ENCODE measurements around the gene TBC1D14.

TBC1D14 gene

DNA sequence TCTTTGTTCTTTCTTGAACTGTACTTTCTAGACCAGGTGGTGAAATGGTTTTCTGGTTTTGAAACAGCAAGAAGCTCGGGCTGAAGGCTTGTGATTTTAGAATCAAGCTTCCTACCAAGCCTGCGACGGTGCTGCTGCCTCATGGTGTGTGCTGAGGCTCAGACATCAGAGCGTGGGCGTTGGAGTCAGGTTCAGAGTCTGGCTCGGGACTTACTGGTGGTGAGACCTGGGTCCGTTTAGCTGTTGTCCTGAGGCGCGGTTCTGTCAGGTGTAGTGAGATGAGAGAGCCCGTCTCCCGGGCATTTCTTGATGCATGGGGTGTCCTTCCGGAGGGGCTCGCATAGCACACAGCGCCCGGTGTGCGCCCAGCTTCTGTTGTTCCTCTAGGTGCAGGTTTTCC, 113.9 kb downstream of the TBC1D14 start:
- DNase-seq (ENCODE audit: low spot score) = no peak

DNA sequence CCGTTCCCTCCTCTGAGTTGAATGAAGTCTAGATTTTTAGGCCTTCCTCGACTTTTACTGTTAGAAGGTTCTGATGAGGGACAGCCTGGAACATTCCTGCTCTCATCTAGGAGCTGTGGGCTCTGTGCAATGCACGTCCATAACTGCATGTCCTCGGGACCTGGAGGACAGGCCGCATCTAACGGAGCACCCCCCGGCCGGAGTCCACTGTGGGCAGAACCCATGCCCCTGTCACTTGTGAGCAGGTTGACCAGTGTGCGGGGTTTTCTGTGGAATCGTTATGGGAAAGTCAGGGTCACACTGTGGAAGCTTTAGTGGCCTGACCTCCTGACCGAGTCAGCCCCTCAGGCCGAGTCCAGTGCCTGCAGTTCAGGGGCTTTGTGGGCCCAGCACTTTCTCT, 114.3 kb downstream of the TBC1D14 start:
- DNase-seq (ENCODE audit: low spot score) = no peak

DNA sequence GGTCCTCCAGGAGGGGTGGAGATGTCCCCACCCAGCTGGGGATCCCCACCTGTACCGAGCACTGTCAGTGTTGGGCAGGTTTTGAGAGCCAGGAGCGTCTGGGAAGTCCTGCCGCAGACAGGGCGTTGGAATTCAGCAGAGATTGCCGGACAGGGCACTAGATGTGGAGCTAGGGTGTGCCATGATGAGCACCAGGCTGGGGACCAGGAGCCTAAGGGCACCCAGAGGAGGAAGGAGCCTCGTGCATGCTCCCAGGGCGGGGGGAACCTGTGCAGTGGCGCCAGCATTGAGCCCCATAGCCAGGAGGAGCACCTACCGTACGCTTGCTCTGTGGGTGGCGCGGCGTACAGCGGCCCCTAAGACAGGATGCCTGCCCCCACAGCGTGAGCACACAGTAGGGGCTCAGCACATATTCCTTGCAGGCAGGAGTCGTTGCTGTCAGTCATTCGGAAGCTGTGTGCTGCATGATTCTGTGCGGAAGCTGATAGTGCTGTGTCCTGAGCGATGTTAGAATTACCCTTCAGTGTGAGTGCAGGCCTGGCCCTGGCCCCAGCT, 114.8 kb downstream of the TBC1D14 start:
- no peak for DNase-seq (ENCODE audit: low spot score)

DNA sequence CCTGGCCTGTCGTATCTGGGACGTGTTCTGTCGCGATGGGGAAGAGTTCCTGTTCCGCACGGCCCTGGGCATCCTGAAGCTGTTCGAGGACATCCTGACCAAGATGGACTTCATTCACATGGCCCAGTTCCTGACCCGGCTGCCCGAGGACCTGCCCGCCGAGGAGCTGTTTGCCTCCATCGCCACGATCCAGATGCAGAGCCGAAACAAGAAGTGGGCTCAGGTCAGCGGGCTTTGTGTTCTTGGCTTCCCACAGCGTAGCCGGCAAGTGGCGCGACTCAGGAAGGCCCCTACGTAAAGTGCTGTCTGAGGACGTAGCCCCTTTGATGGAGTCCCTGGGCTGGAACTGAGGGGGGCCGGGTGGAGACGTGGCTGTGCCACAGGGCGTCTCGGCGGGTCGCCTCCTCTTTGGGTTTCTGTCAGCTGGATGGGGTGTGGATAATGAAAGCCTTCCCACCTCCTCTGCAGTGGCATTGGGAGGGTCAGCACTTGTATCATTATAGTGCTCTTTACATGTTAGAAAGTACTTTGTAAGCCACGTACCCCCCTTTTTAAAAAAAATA, 115.5 kb downstream of the TBC1D14 start:
- no peak for DNase-seq (ENCODE audit: low spot score)

DNA sequence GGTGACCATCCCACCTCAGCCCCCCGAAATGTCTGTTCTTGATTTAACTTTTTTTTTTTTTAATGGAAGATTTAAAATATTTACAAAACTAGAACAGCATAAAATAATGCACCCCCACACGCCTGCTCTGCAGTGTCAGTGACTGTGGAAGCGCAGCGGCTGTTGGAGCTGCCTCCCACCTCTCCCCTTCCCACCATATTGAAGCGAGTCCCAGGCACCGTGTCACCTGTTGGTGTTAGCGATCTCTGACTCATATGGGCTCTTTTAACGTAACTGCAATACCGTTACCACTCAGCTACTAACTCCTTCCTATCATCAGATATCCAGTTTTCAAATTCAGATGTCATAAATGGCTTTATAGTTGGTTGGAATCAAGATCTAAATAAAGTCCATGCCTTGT, 116.5 kb downstream of the TBC1D14 start:
- no peak for DNase-seq (ENCODE audit: low spot score)

DNA sequence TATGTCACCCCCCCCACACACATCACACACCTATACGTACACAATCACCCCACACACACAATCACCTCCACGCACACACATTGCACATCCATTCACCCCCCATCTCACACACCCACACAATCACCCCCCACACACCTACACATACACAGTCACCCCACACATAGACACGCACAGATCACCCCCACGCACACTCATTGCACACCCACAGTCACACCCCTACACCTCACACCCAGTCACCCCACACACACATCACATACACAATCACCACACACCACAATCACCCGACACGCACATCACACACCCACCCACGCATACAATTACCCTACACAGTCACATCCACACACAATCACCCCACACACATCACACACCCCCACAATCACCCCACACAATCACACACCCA, 117.7 kb downstream of the TBC1D14 start:
- no peak for DNase-seq (ENCODE audit: low spot score)

DNA sequence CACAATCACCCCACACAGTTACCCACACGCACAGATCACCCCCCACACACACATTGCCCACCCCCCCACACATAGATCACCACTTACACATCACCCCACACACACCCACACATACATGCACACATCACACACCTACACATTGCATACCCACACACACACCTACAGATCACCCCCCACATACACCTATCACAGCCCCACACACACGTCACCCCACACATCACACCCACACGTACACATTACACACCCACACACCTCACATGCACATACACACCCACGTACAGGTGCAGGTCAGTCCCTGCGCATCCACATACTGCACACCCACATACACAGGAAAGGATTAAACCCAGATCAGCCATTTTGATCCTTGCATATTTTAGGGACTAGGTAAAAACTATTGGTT, 118.3 kb downstream of the TBC1D14 start:
- DNase-seq (ENCODE audit: low spot score) = no peak

DNA sequence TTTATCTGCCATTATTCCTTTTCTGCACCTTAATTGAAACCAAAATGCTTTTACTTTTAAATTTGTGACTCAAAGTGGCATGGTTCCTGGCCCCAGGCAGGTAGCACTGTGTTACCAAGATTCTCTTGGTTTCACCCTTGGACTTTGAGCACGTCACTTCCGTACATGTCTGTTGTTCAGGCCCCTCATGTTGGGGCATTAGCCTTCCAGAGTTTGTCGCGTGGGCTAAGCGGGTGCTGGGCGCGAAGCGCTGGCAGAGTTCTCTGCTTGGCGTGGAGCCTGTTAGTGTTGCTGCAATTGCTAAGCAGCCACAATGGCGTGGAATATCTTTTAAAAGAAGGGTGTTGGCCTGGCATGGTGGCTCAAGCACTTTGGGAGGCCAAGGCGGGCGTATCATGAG, 119.6 kb downstream of the TBC1D14 start:
- DNase-seq (ENCODE audit: low spot score) = no peak

DNA sequence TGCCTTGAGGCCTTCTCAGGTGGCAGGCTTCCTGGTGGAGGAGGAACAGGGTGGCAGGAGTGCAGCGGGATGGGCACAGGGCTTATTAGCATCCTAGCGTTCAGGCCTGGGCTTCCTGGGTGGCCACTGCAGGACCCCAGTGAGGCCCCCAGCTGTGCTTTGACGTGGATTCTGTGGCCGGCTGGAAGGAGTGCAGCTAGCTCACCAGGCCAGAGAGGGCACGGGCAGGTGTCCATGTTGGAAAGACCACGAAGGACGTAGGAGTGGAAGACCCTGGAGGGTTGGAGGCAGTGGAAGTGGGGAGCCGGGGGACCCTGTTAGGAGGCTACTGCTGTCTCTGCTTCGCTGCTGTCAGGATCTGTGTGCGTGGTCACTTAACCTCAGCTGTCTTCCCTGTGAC, 120.3 kb downstream of the TBC1D14 start:
- no peak for DNase-seq (ENCODE audit: low spot score)

DNA sequence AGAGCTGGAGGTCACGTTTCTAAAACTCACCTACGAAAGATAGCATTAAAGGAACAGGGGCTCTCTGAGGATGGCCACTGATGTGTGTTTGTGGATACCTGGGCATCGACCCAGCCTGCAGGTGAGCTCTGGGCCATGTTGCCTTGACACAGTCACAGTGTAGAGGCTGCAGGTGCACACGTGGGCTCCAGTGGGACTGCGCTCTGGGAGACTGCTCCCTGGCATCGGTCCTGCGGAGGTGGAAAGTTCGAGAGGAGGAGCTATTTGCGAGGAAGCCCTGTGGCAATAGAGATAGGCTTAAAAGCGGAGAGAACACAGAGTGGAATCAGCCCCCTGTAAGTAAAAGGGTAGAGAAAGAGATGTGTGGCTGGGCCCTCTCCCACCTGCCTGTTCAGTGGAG, 121.2 kb downstream of the TBC1D14 start:
- no peak for DNase-seq (ENCODE audit: low spot score)

DNA sequence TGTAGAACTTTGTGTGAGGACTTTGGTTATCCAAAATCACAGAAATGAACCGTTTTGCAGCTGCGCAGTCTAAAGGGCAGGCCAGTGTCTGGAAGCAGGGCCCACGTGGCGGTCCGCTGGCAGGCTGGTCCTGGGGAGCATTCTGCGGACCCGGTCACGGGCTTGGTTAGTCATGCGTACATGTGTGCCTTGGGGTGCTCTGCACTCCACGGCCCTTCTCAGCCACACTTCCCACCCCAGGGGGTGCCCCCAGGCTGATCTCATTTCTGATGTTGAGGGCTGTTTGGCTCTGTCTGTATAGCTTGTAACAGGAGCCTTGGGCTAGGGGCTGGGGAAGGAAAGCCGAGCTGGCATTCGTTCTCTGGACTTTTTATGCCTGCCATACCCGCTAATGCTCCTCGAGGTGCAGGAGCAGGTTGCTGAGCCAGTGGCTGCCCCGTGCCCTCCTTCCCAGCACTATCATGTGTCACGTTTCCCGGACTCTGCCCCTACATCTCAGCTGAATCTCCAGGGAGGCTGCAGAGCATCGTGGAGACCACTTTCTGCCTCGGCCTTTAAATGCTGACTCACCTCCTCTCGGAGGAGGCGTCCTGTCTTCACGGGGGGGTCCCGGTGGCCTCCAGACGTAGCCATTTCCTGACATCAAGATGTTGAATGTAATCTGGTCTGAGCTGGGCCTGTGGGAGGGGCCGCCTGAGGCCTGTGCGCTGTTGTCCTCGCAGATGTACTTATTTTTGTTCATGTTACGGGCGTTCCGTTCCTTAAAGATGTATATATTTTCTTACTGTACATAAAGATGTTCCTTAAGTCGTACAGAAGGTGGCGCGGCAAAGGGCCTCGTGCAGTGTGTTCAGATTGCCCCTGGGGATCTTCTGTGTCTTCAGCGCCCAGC, 122.2 kb downstream of the TBC1D14 start:
- DNase-seq (ENCODE audit: low spot score) = no peak

DNA sequence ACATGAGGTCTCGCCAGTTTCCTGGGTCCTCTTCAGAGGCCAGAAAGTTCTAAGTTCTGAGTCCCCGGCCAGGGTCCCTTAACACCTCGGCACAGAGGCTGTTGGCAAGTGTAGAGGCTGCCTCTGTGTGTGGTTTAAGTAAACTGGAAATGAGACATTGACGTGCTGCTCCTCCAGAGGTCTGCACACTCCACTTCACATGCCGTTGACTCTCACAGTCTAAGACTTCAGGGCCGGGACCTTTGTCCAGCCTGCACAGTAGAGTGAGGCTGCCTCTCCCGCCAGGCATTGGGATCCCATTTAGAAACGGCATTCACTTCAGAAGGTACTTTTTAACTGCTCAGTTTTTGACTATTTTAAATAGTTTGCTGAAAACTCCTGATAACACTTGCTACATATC, 123.0 kb downstream of the TBC1D14 start:
- no peak for DNase-seq (ENCODE audit: low spot score)

DNA sequence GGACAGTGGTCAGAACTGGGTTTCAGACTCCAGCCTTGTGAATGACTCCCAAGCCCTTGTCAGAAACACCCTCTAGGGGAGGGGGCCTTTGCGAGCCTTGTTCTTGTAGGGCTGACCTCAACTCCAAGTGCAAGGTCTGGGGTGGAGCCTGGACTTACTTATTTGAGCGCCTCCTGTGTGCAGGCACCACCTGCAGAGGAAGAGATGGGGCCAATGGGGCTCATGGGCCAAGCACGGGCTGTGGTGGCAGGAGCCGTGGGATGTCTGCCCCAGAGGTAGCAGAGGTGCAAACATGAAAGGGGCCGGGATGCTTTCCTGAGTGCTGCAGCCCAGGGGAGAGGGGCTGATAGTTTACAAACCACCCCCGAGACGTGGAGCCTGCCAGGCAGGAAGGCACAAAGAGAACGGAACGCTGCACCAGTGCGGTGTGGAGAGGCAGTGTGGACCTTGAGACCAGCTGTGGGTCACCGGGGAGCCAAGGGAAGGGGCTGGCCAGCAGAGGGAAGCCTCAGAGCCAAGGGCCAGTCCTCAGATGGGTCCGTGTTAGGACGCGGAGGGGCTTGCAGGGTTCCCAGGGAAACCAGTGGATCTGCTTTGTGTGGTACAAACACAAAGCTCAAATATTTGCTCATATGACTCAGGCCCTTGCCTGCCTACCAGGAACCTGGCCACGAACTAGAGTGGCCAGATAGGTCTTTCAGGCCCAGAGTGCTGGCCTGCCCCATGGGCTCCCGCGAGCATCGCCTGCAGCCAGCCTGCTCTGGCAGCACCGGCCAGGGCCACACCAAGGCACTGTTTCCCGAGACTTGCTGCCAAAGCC, 124.8 kb downstream of the TBC1D14 start:
- DNase-seq (ENCODE audit: low spot score) = no peak

DNA sequence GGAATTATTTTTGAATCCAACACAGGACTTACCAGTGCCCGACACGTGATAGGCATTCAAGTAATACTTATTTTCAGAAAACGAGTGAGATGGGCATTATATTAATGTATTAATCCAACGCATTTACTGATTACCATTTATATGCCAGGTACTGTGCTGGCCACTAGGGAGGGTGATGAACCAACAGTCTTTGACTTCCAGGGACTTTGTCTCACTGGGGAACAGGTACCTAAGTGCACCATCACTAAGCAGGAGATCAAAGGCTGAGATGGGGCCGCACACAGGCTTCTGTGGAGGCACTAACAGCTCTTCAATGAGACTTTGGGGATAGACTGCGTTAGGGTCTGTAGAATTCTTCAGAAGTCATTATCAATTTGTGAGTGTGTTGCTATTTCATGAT, 127.8 kb downstream of the TBC1D14 start:
- DNase-seq (ENCODE audit: low spot score) = no peak

DNA sequence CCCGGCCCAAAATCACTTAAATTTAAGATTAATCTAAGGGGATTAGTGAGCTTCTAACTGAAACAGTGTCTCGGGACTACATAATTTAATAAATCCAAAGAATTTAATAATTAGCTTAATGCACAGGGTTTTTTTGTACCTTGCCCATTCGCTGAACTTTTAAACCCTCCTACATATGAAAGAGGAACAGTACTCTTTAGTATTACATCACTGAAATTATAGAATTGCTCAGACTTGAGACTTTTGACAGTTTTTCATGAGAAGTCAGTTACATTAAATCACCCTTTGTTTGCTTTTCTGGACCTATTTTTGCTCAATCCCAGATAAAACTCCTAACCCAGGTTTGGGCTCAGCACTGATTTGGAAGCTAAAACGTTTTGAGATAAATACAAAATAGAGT, 131.1 kb downstream of the TBC1D14 start:
- DNase-seq (ENCODE audit: low spot score) = no peak

DNA sequence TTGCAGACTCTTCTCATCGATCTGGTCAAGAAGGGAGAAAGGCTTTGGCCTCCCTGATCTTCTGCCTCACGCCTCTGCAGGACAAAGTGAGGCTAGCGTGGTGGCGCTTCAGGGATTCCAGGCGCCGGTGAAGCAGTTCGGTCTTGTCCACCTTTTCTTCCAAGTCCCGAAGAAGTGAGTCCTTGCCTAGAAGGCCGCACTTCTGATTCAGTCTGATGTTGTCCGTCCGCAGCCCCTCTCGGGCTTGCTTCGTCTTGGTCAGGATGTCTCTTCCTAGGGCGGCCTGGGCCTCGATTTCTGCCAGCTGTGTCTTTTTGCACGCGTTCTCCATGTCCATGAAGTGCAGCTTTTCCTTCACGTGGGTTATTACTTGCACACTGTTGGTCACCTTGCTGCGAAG, 131.6 kb downstream of the TBC1D14 start:
- no peak for DNase-seq (ENCODE audit: low spot score)

DNA sequence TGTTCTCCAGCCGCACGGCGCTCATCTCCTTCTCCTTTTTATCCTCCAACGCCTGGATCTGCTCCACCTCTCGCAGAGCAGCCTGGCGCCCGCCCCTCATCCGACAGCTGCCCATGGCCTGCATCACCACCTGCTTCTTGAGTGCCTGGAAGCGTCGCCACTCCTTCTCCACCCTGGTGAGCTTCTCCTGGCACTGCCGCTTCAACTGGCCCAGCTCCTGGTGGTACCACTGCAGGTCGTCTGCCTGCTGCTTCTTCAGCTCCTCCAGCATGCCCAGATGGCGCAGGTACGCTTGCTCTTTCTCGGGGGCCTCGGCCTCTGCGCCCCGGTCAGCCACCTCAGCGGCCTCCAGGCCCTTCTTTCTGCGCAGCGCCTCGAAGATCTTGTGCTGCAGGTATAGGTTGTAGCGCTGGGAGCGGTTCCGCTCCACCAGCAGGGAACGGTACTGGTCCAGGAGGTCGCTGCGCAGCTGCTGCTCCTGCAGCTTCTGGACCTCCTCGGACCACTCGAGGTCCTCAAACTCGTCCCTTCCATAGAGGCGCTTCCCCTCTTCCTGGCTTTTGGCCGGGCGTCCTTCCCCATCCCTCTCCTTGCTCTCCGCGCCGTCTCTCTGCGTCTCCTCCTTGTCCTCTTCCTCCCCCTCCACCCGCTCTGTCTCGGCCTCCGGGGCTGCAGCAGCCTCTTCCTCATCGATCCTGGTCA, 132.3 kb downstream of the TBC1D14 start:
- DNase-seq (ENCODE audit: low spot score) = no peak

DNA sequence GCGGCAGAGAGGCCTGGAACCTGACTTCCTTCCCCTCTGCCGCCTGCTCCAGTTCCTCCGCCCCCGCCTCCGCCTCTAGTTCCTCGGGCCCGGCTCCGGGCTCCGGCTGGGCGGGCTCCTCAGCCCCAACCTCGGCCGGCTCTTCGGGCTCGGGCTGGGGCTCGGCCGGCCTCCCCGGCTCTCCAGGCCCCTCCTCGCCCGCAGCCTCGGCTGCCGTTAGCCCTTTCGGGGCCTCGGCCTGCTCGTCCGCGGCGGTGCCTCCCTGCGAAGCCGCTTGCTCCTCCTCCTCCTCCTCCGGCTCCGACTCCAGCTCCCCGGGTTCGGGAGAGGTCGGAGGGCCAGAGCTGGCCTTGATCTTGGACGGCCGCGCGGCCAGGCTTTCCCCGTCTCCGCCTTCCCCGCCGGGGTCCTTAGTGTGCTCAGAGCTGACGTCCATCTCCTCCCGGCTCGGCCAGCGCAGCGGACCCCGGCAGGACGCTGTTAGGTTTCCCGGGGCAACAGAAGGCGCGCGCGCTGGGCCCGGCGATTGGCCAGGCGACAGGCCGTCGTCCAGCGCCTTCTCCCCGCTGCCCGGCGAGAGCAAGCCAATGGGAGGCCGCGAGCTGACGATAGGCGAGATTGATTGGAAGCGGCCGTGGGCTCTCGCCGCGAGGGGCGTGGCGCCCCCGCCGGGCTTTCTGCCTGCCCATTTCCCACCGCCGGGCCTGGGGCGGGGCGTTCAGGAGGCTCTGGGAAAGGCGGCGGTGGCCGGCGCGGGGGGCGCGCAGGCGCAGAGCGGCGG, 133.1 kb downstream of the TBC1D14 start:
- no peak for DNase-seq (ENCODE audit: low spot score)

DNA sequence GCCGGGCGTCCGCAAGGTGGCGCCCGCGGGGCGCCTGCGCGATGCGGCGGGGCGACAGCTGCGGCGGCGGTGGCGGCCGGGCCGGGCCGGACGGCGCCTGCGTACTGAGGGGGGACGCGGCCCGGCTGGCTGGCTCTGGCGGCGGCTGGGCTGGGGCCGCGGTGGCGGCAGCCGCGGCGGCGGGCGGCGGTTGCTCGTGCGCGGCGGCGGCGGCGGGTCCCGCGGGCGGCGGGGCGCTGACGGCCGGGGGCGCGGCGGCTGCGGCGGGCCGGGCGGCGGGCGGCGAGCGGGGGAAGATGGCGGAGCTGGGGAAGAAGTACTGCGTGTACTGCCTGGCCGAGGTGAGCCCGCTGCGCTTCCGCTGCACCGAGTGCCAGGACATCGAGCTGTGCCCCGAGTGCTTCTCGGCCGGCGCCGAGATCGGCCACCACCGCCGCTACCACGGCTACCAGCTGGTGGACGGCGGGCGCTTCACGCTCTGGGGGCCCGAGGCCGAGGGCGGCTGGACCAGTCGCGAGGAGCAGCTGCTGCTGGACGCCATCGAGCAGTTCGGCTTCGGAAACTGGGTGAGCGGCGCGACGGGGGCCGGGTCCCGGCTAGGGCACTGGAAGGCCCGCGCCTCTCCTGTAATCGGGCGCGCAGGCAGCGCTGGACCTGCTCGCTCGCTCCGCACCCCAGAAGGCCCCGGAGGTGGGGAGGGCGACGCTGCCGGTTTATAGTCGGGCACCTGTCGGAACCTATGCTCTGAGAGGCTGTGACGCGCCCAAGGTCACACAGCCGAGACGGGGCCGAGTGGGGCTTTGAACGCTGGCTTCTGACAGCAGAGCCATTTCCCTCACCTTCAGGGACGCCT, 133.9 kb downstream of the TBC1D14 start, which contains the start of gene TADA2B:
TADA2B (plus strand) TSS at position 89 of the 853 bp plus-strand sequence; CDS start at position 297, 208 bp downstream.
- peak; percentile 100 for DNase-seq (ENCODE audit: low spot score)
